NCI-H2196 treated with DMSO at 0.1 percent for 48 hours (cell line): ENCODE data around the gene AP1G1.
"Not testable (repeated sequence)": the region's sequence is repeated elsewhere in the genome, so short reads cannot be mapped to it uniquely, and the experiment has no call there.

ENCODE experiments used
- DNase-seq: peaks from one replicate; lab custom pipeline; 2025; ENCODE audit not compliant: unreplicated experiment; lab: John Stamatoyannopoulos, UW

AP1G1 gene

GRCh38 chr16:71707199-71707598, 101.4 kb downstream of the AP1G1 start:
- no peak for DNase-seq

- no peak for DNase-seq
These were observed 102.6 kb downstream of the AP1G1 start for GRCh38 chr16:71706046-71706445.

GRCh38 chr16:71703333-71703732, 105.3 kb downstream of the AP1G1 start:
- DNase-seq, result no peak

GRCh38 chr16:71700831-71701230, 107.8 kb downstream of the AP1G1 start:
- DNase-seq, result no peak

- DNase-seq, result no peak
These were observed 110.1 kb downstream of the AP1G1 start for GRCh38 chr16:71698491-71698890.

- no peak for DNase-seq
These were observed 115.5 kb downstream of the AP1G1 start for GRCh38 chr16:71693164-71693563.

GRCh38 chr16:71689901-71690300, 118.7 kb downstream of the AP1G1 start:
- no peak for DNase-seq

- no peak for DNase-seq
These were observed 120.8 kb downstream of the AP1G1 start for GRCh38 chr16:71687861-71688260.

- not testable (repeated sequence) for DNase-seq
These were observed 124.4 kb downstream of the AP1G1 start for GRCh38 chr16:71684280-71684679.

GRCh38 chr16:71681360-71681759, 127.3 kb downstream of the AP1G1 start:
- DNase-seq, result no peak
